NCI-H510A treated with DMSO at 0.1 percent for 48 hours (cell line): ENCODE measurements around the gene DYNLT3.

ENCODE experiments used
- DNase-seq: peaks from one replicate; lab custom pipeline; 2025; lab: John Stamatoyannopoulos, UW

DYNLT3 gene

DNA sequence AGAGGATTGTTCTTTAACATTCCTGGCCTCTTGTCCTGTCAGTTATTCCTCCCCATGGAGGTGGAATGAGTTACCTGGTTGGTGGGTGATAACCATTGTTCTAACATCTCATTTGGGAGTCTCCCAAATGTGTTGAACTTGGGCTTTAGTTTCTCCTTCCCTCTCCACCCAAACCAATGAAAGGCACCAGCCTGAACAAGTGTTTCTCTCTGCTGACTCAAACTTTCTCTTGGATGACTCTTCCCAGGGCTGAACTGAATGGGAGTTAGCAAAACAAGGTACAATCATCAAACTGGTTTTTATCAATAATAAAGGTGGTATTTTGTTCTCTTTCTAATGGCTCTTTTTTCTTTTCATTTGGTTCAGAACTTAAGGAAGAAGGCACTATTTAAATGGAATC lies 2.7 kb downstream of the DYNLT3 start:
- DNase-seq: no peak

DNA sequence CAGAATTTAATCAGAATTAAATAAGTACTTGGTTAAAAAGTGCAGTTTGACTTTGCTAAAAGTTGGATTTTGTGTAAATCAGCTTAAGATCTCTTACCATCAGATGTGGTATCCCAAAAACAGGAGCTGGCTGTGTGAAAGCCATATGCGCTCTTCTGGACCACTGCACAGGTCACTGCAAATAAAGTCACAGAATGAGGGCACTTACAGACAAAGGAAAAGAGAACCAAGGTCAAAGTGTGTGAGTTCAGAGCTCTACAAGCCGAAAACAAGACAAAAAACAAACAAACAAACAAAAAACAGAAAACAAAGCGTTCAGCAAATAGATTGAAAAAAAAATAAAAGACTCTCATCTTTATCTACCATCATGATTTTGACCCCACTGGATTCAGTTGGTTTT lies 6.4 kb downstream of the DYNLT3 start:
- no peak for DNase-seq

DNA sequence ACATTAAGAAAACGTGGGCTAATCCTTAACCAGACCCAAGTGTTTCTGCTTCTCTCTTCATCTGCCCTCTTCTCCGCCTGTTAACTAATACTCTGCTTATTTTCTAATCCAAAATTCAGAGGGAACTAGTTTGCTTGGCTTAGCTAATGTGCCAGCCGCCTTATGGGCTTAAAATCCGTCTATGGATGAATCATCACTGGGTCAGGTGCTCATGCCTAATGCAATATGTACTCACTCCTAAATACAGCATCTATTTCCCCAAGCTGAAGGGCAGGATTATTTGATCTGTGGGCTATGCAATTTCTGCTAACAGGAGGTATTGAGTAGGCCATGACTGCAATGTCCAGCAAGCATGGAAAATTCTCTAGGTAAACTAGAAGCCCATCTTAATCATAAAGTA lies 12.4 kb downstream of the DYNLT3 start:
- no peak for DNase-seq

DNA sequence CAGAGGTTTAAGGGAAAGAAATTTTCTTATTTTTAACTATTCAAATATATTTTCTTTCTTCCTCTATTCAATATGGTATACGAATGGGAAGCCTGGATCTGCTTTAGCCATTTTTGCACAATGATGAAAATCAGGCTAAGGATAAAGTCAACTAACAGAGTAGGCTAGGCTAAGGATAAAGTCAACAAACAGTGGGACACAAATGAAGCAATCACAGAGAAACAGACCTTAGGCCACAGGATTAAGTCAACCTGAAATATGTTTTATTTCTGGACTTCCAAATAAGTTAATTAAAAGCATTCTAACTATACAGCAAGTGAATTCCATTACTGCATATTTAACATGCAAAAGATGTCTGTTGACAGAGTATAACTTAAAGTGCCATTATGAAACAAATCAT lies 17.0 kb downstream of the DYNLT3 start:
- DNase-seq: no peak

DNA sequence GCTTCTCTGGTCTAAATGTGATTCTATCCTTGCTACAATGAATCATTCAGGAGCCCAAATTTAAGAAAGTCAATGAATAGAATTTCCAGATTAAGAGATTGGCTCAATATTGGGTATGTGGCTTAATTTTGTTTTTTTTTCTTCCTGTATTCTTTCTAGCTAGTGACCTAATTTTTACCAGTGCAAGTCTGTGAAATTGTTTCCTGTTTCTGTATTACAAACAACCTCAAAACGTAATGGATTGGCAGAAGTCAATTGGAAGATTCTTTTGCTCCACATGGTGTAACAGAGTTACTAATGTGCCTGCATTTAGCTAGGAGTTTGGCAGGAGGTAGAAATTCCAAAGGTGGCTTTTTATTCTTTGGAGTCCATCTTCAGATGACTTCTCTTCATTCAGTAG lies 17.6 kb downstream of the DYNLT3 start:
- DNase-seq: no peak

DNA sequence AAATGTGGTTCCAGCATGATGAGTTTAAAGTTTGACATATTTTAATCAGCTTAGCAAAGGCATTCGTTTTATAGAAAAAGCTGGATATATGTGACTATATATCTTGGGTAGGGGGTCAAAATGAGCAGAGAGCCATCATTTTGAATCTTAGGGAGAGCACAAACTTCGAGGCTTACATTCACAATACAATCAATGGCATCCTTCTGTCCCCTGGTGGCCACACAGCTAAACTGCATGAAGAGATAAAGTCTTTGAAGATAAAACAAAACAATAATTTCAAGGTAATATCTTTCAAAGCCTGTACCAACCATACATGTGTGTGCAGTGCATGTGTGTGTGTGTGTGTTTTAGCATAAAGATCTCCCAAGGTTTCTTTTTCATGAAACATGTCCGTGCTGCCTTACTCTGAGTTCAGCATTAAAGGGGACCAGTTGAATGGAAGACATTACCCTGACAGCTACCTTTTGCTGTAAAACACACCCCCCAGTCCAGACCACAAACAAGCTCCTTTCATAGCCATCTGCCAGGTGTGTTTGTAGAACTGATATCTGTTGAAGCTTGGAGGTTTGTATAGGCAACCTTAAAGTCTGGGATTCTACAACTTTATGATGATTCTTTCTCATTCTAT lies 22.0 kb downstream of the DYNLT3 start:
- DNase-seq: peak; percentile 33

DNA sequence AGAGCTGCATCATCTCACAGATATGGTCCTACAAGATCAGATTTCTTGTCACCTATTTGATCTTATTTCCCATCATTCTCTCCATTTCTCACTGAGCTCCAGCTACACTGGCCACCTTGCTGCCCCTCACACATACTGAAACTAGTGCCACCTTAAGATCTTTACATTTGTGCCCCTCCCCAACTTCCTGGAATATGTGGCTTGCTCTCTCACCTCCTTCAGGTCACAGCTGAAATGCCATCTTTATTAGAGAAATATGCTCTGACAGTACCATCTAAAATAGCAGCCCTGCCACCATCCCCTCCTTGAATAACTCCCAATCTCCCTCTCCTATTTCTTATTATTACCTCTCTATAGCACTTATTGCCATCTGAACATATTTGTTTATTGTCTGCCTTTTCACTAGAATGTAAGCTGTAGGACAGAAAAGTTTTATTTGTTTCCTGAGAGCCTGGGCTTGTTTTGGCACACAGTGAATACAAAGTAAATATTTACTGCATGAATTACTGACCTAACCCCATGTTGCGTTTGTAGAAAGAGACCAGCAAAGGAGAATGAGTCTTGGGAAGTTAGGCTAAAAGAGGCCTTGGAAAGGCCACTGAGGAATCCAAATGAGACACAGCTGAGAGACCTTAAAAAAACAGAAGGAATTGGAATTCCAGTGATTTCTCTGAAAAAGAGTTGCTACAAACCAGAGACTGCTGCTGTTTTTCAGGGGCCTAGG lies 22.7 kb downstream of the DYNLT3 start:
- no peak for DNase-seq

DNA sequence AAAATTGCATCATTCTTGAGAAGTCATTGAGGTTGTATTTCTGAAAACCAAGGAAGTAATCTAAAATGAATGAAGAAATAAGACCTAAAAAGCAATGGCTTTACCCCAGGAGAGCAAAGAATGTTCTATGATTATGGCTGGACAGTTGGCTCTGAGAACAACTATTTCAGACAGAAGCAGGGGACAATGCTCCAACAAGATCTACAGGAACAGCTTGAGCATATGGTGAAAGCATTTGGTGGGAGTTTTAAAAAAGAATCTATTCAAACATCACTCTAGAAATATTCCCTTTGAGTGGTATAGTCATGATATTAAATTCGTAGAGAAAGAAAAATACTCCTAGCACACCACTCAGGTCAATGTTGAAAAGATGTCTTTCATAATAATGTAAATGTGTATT lies 26.7 kb downstream of the DYNLT3 start:
- no peak for DNase-seq

DNA sequence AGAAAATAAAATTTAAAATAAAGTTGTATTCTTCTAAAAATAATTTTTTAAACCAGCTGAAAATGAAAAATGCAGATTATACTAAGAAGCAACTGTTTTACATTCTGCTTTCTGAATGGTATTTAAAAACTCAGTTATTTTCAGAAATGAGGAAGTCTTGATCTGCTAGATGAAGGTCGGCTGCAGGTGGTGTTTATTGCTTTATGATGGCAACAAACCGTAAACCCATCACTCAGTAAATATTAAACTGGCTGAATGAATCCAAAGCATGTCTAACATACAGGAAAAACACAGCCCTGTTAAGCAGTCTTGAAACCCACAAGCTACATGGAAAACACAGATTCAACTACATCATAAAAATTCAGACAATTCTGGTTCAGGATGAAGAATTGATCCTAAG lies 29.3 kb downstream of the DYNLT3 start:
- DNase-seq: no peak

DNA sequence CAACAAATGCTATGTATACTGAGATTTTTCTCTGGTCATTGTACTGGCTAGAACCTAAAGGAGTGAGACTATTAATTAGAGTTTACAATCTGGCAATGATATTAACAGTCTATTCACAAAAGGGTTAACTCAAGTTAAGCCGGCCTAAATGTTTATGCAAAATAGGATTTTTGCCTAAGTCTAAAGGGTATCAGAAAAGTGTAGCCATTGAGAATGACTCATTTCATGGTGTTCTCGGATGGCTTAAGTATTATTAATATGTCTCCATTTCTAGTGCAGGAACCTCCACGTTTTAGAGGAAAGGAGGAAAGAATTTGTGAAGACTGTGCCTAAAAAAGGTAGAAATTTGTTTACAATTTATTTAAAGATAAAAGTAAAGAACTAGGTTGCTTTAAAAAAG lies 29.8 kb downstream of the DYNLT3 start:
- no peak for DNase-seq

DNA sequence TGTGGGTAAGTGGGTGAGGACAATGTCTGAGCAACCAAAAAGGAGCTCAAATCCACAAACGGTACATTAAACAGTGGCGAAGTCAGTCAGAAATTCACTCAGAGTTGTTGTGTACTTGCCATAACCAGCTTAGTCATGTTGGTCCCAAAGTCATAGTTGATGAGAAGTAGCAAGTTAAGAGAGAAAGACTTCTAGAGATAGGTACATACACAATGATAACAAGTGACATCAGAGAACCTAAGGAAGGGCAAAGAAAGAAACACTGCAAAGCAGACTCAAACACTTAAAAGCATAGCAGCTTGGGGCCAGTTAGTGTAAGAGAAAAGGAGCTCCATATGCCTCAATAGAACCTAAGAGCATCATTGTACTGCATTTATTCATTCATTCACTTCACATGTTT lies 30.2 kb downstream of the DYNLT3 start:
- DNase-seq: no peak

DNA sequence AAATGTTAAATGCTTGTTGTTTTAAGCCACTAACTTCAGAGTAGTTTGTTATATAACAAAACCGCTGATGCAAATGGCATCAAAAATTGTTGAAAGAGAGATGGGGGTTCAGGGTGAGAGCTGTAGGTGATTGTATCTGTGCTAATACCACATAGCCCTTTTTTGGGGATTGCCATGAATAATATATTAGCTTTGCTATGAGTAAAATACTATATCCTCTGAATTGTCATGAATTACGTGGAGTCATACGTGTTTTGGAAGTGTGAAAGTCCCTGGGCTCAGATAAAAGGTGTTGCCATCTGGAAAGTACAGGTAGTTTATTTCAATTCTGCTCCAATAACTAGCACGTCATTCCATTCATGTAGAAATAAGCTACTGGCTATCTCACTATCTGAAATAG lies 30.6 kb downstream of the DYNLT3 start:
- DNase-seq: no peak

DNA sequence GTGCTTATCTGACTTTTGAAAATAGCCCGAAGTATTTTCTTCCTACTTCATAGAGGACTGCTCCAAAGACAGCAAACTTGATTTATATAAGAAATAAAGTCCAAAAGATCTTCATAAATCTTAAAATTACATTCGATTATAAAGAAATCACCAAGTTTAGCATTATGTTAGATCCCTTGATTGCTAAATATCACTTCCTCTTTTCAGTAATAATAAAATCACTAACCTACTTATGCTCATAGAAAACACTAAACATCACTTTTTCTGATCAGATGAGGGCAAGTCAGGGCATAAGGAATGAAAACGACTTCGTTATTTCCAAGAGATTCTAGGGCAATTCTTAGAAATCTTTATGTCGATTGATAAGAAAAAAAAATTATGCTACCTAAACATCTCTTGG lies 32.0 kb downstream of the DYNLT3 start:
- DNase-seq: no peak

DNA sequence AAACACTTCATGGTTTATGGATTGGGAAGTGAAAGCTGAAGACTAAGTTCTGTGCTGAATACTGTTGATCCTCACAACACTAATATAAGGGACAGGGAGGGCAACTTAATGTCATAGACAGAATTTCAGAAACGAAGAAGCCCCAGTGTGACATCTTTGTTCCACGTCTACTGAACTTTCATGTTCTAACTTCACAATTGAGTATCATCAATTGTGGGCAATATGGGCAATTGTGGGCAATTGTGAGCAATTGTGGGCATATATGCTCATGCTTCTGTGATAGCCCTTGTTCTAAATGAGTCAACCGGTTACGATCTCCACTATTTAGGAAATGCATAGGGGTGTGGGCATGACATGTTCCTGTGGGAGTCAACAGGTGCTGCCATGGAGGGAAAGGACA lies 33.8 kb downstream of the DYNLT3 start:
- no peak for DNase-seq

DNA sequence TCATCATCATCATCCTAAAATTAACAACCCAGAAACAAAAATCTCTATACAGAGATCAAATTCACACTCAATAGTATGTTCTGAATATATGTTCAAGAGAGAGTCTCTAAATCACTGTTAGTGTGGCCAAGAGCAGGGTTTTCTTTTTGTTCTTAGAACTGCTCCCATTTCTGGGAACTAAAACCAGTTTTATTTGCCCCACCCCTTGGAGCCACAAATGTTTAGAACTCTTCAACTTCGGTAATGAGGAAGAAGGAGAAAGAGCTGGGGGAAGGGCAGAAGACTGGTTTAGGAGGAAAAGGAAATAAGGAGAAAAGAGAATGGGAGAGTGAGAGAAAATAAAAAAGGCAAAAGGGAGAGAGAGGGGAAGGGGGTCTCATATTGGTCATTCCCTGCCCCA lies 35.3 kb downstream of the DYNLT3 start:
- DNase-seq: no peak

DNA sequence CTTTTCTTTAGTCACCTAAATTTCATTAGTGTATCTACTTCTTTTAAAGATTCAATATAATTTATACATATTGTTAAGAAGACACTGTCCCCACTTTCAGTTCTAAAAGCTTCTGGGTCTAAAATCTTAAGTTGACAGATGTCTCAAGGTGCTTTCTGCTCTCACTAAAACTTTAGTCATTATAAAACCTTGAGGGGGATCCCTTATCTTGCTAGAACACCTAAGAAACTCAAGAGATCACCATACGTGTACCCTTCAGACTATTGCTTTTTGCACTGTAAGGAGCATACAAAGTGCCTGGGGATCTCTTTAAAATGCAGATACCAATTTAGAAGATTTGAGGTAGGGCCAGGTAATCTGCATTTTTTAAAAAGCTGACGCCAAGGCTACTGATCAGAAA lies 37.4 kb downstream of the DYNLT3 start:
- DNase-seq: no peak

DNA sequence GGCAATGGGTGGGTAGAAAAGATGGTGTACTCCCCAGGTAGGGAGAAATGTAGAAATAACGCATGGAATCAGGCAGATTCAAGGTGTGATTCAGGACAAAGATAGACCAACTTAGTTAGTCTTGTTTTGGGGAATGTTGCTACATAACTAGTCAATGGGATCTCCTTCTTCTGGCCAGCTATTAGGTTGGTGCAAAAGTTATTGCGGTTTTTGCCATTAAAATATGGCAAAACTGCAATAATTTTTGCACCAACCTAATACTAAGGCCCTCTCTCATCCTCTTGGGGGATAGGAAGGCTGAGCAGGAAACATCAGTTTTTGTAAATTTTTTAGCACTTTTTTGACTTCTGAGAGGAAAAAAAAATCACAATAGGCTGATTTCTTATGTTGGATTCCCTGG lies 44.3 kb downstream of the DYNLT3 start:
- DNase-seq: no peak

DNA sequence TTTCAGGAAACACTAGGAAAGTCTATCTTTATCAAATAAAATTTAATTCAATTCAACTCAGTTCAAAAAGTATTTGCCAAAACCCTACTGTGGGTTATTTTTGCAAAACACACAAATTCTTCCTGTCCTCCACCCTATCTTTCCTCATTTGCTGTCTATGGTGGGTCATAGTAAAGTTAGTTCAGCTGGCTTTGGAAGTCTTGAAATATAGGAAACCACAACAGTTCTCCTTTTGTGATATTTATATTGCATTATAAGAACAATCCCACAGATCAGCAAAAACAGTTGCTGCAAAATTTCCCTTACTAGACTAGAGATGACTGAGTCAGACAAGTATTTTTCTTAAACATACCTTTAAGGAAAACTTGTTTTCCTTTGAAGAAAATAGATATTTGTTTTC lies 45.3 kb downstream of the DYNLT3 start:
- DNase-seq: no peak

DNA sequence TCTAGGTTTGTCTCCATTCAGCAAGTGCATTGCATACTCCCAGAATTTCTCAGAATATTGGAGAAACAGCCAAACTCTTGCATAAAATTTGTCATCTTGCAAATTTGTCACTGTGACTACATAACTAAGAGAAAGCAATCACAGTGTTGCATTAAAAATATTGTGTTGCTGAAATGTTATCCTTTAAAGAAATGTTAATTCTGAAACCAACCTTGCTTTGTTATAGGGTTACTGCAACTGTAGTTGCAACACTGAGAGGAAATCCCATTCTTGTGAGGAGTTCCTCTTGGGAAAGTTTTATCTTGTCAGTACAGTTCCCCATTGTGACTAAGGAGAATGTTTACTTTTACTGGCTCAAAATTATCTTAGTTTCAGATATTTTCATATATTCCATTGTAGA lies 46.7 kb downstream of the DYNLT3 start:
- DNase-seq: no peak

DNA sequence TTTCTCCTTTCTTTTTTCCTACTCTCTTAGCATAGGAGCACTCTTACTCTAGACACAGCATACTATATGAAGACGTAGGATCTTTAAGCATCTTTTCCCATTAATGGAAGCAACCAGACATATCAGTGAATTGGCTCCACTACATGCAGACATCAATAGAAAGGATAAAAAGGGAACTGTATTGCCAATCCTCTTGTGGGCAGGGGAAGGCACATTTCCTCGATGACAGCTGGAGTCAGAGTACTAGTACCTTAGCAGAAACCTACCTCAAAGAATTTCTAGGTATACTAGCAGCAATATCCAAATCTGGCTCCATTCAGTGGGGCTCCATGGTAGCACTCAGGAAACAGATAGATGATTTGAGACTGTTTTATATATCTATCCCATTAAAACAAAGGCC lies 47.4 kb downstream of the DYNLT3 start:
- no peak for DNase-seq

DNA sequence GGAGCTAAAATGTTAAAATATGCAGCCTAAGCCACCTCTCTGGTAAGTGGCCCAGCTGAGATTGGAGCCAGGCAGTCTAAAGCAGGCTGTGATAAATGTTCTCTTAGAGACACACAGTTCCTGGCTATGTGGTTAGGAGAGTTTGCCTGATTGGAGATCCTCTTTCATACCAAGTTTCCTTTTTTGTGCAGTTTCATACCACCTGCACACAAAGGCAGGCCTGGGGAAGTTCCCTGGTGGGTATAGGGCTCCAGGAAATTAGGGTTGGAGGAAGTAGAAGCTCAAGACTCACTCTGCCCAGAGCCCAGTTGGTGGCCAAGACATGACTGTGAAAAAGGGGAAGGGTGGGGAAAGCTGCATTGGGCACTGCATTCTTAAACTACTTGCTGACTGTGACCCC lies 50.6 kb downstream of the DYNLT3 start:
- DNase-seq: no peak

DNA sequence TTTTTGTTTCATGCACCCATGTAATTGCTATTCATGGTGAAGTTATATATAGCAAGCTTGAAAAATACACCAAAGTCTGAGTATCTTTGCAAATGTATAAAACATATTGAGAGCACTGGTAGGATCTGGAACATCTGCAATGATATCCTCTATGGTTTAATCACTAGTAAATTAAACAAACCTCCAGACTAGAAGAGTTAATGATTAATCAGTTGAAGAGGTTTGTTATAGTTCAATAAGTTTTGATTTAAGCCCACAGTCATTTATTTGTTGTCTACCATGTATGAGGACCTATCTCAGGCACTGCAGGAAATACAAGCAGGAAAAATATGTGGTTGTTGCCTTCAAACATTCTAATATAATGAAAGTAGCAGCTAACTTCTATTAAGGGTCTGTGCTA lies 51.1 kb downstream of the DYNLT3 start:
- DNase-seq: no peak
